ENCODE measurements around the gene BBOX1. TPM values are rescaled to one million over a fixed set of nuclear protein-coding genes. Genes with fewer than 3 reads are reported as not detected.

Gene BBOX1
- total RNA-seq, 1 experiment from 2014 or later = not detected

GRCh38 chr11:27057091-27057780 lies 16.6 kb downstream of the BBOX1 start (continued):
- no peak for TF ChIP-seq MAX (IDR thresholded peaks at IDR 0.05)

GRCh38 chr11:27058456-27058855 lies 17.8 kb downstream of the BBOX1 start:
- Histone ChIP-seq H3K36me3 (ENCODE audit: control insufficient read depth in 1 of 2, insufficient read depth in 2 of 2, low read length in 2 of 2) (no peaks in the 10 kb centered on the region), H3K4me3 (replicated peaks in 1 of 2; ENCODE audit: low read depth in 1 of 2, low read length in 2 of 2) (no peak overlapping the region), H3K9ac (ENCODE audit: low read length) (no peak overlapping the region), H3K9me3 (ENCODE audit: control insufficient read depth in 1 of 2, insufficient read depth in 1 of 2, low read depth in 1 of 2, low read length in 2 of 2) (no peaks in the 10 kb centered on the region), H3K4me2 (ENCODE audit: low read length) (no peak overlapping the region), H3K79me2 (ENCODE audit: insufficient read depth, low read length) (no peaks in the 10 kb centered on the region), H3K27me3 (ENCODE audit: insufficient read depth, low read length) (0 out of 2 replicates have a peak, but pooled peaks cover 2% of the 10 kb centered on the region), H4K20me1 (ENCODE audit: insufficient read depth) (no peaks in the 10 kb centered on the region), H2AFZ (ENCODE audit: low read depth, low read length, poor library complexity, severe bottlenecking) (no peak overlapping the region), H3K4me1 (ENCODE audit: control insufficient read depth in 1 of 2, insufficient read depth in 2 of 2, low read length in 2 of 2) (no peaks in the 10 kb centered on the region), H3K27ac (ENCODE audit: low read depth, low read length) (no peak overlapping the region), H3K9me2 (ENCODE audit: insufficient read depth) (no peaks in the 10 kb centered on the region)
- TF ChIP-seq POLR2A (IDR thresholded peaks at IDR 0.05; ENCODE audit: borderline replicate concordance, extremely low read depth, insufficient read depth, insufficient read length) = no peak
- DNase-seq (ENCODE audit: low read depth, low spot score) (no peak), ATAC-seq (no peak)
- intact Hi-C loops (cut with micrococcal nuclease) = no loop called here
- POLR2A ChIA-PET = no interaction called here
- BruUV-seq (replicated peaks) = no TSS peak
- RAD21 ChIA-PET (ENCODE audit: low non-redundant PET in 1 of 2, low total read pairs in 2 of 2, uncharacterized antibody in 2 of 2, unreplicated experiment in 2 of 2) = no interaction called here
- CTCF ChIA-PET = no interaction called here

- ATAC-seq = no peak
- intact Hi-C loops (cut with micrococcal nuclease) = no loop called here
- POLR2A ChIA-PET = no interaction called here
- TF ChIP-seq JUND (IDR thresholded peaks at IDR 0.05) (no peak), CBX3 (IDR thresholded peaks at IDR 0.05; ENCODE audit: low read depth) (no peak), SRF (IDR thresholded peaks at IDR 0.05; ENCODE audit: low read depth) (no peak), ZBTB33 (IDR thresholded peaks at IDR 0.05; ENCODE audit: extremely low read depth, insufficient replicate concordance, low read length) (no peak), CTCF (IDR thresholded peaks at IDR 0.05 in 2 of 3, conservative IDR thresholded peaks at IDR 0.05 in 1 of 3; ENCODE audit: borderline replicate concordance in 1 of 3, insufficient read depth in 1 of 3, low read depth in 2 of 3, low read length in 2 of 3) (no peak), SP1 (IDR thresholded peaks at IDR 0.05; ENCODE audit: low read depth) (no peak), REST (IDR thresholded peaks at IDR 0.05; ENCODE audit: low read depth) (no peak), MAX (IDR thresholded peaks at IDR 0.05) (no peak)
Measured at GRCh38 chr11:27059431-27059830, 18.8 kb downstream of the BBOX1 start.

More at GRCh38 chr11:27059431-27059830, 18.8 kb downstream of the BBOX1 start:
- 0 out of 2 replicates have a peak, but pooled peaks cover 2% of the 10 kb centered on the region for H3K27me3 ChIP-seq (ENCODE audit: insufficient read depth, low read length)
- RAD21 ChIA-PET (ENCODE audit: low non-redundant PET in 1 of 2, low total read pairs in 2 of 2, uncharacterized antibody in 2 of 2, unreplicated experiment in 2 of 2) = no interaction called here
- DNase-seq (ENCODE audit: low read depth, low spot score) = no peak
- no peaks in the 10 kb centered on the region for H3K9me2 ChIP-seq (ENCODE audit: insufficient read depth)
- H3K4me2 ChIP-seq (ENCODE audit: low read length) = no peak overlapping the region
- no peaks in the 10 kb centered on the region for H3K79me2 ChIP-seq (ENCODE audit: insufficient read depth, low read length)
- no peak overlapping the region for H2AFZ ChIP-seq (ENCODE audit: low read depth, low read length, poor library complexity, severe bottlenecking)
- H3K36me3 ChIP-seq (ENCODE audit: control insufficient read depth in 1 of 2, insufficient read depth in 2 of 2, low read length in 2 of 2) = no peaks in the 10 kb centered on the region
- CTCF ChIA-PET = no interaction called here
- H3K4me1 ChIP-seq (ENCODE audit: control insufficient read depth in 1 of 2, insufficient read depth in 2 of 2, low read length in 2 of 2) = no peaks in the 10 kb centered on the region
- H3K4me3 ChIP-seq (replicated peaks in 1 of 2; ENCODE audit: low read depth in 1 of 2, low read length in 2 of 2) = no peak overlapping the region
- BruUV-seq (replicated peaks) = no TSS peak
- no peak overlapping the region for H3K9ac ChIP-seq (ENCODE audit: low read length)
- H4K20me1 ChIP-seq (ENCODE audit: insufficient read depth) = no peaks in the 10 kb centered on the region
- no peaks in the 10 kb centered on the region for H3K9me3 ChIP-seq (ENCODE audit: control insufficient read depth in 1 of 2, insufficient read depth in 1 of 2, low read depth in 1 of 2, low read length in 2 of 2)
- no peak overlapping the region for H3K27ac ChIP-seq (ENCODE audit: low read depth, low read length)

Measured in HCT116 (cell line).